Muscle layer of duodenum (tissue), 2 donors: ENCODE results near the gene SESN1.
A peak's percentile ranks its signal among the peaks of the same experiment; 100 is the strongest.
"Not testable (repeated sequence)": the region's sequence is repeated elsewhere in the genome, so short reads cannot be mapped to it uniquely, and the experiment has no call there.

ENCODE experiments used
- H3K27ac ChIP-seq: one replicate; pipeline ENCODE4 v1.7.0; 2013; ENCODE audit warnings: mild to moderate bottlenecking, low read length
- H3K27me3 ChIP-seq: one replicate; pipeline ENCODE4 v1.7.0; 2013; ENCODE audit warnings: low read depth, mild to moderate bottlenecking, control low read depth, low read length
- H3K36me3 ChIP-seq, 2 donors: one replicate each; pipeline ENCODE4 v1.7.0; 2013; ENCODE audit warnings: low read length in 2 of 2, control low read depth in 1 of 2, mild to moderate bottlenecking in 1 of 2; ENCODE audit not compliant: insufficient read depth in 2 of 2, control insufficient read depth in 1 of 2
- H3K4me1 ChIP-seq, 2 donors: one replicate each; pipeline ENCODE4 v1.7.0; 2013; ENCODE audit warnings: low read length in 2 of 2, mild to moderate bottlenecking in 2 of 2, control low read depth in 1 of 2, moderate library complexity in 1 of 2; ENCODE audit not compliant: insufficient read depth in 2 of 2, control insufficient read depth in 1 of 2
- H3K4me3 ChIP-seq, 2 donors: one replicate each; pipeline ENCODE4 v1.7.0; 2013; ENCODE audit warnings: low read length in 2 of 2, low read depth in 1 of 2, mild to moderate bottlenecking in 1 of 2
- H3K9me3 ChIP-seq, 2 donors: one replicate each; pipeline ENCODE4 v1.7.0; 2013; ENCODE audit warnings: low read length in 2 of 2, control low read depth in 1 of 2, mild to moderate bottlenecking in 1 of 2; ENCODE audit not compliant: control insufficient read depth in 1 of 2
- donor health status: healthy.

Gene SESN1

GRCh38 chr6:109095036-109095834, 589 bp upstream of the SESN1 start, which contains the start of gene CEP57L1:
CEP57L1 (plus strand) TSS chr6:109095507; CDS start chr6:109145222, 49,715 bp downstream.
- Histone ChIP-seq H3K36me3 (peaks cover 0 to 4% of the 10 kb centered on the region in 2 donors), H3K9me3 (no peaks in the 10 kb centered on the region), H3K4me1 (peaks cover 10 to 23% of the 10 kb centered on the region in 2 donors), H3K4me3 (peak within 1 kb of the TSS; percentile 84 to 92), H3K27me3 (no peaks in the 10 kb centered on the region), H3K27ac (peak within 1 kb of the TSS; percentile 99)

GRCh38 chr6:109093732-109094415, 772 bp downstream of the SESN1 start:
- Histone ChIP-seq H3K9me3 (no peaks in the 10 kb centered on the region), H3K4me1 (peaks cover 10 to 34% of the 10 kb centered on the region in 2 donors), H3K27me3 (no peaks in the 10 kb centered on the region), H3K4me3 (peak overlapping the region; percentile 84 to 90), H3K36me3 (peaks cover 0 to 4% of the 10 kb centered on the region in 2 donors), H3K27ac (peak overlapping the region; percentile 99)

- Histone ChIP-seq H3K4me1 (peaks cover 17 to 51% of the 10 kb centered on the region in 2 donors), H3K4me3 (peak overlapping the region; percentile 84 to 90), H3K9me3 (no peaks in the 10 kb centered on the region), H3K27ac (no peak overlapping the region), H3K27me3 (no peaks in the 10 kb centered on the region), H3K36me3 (peaks cover 0 to 4% of the 10 kb centered on the region in 2 donors)
Observed at GRCh38 chr6:109092074-109092473, 2.6 kb downstream of the SESN1 start.

- H3K4me3 ChIP-seq: peak overlapping the region; percentile 84 to 90
- H3K27ac ChIP-seq: no peak overlapping the region
- no peaks in the 10 kb centered on the region for H3K27me3 ChIP-seq
- peaks cover 0 to 4% of the 10 kb centered on the region in 2 donors for H3K36me3 ChIP-seq
- H3K4me1 ChIP-seq: peaks cover 17 to 51% of the 10 kb centered on the region in 2 donors
- no peaks in the 10 kb centered on the region for H3K9me3 ChIP-seq
Observed at GRCh38 chr6:109091314-109092024, 3.2 kb downstream of the SESN1 start.

- Histone ChIP-seq H3K4me1 (peaks cover 12 to 46% of the 10 kb centered on the region in 2 donors), H3K36me3 (no peaks in the 10 kb centered on the region), H3K27me3 (no peaks in the 10 kb centered on the region), H3K4me3 (no peak overlapping the region), H3K9me3 (no peaks in the 10 kb centered on the region), H3K27ac (no peak overlapping the region)
Observed at GRCh38 chr6:109088995-109089394, 5.7 kb downstream of the SESN1 start.

- Histone ChIP-seq H3K27me3 (no peaks in the 10 kb centered on the region), H3K4me3 (no peak overlapping the region), H3K9me3 (no peaks in the 10 kb centered on the region), H3K27ac (no peak overlapping the region), H3K36me3 (no peaks in the 10 kb centered on the region), H3K4me1 (peaks cover 12 to 49% of the 10 kb centered on the region in 2 donors)
Observed at GRCh38 chr6:109087661-109088264, 6.9 kb downstream of the SESN1 start.

- not testable (repeated sequence) for H3K9me3 ChIP-seq, H3K4me3 ChIP-seq, H3K36me3 ChIP-seq, H3K27ac ChIP-seq, H3K27me3 ChIP-seq
- H3K4me1 ChIP-seq: peaks cover 7 to 34% of the 10 kb centered on the region in 2 donors
Observed at GRCh38 chr6:109084146-109084545, 10.5 kb downstream of the SESN1 start.

GRCh38 chr6:109083657-109084056, 11.0 kb downstream of the SESN1 start:
- Histone ChIP-seq H3K9me3 (no peaks in the 10 kb centered on the region), H3K27me3 (no peaks in the 10 kb centered on the region), H3K36me3 (no peaks in the 10 kb centered on the region), H3K27ac (no peak overlapping the region), H3K4me3 (no peak overlapping the region), H3K4me1 (peaks cover 7 to 30% of the 10 kb centered on the region in 2 donors)

GRCh38 chr6:109082188-109082577, 12.5 kb downstream of the SESN1 start:
- no peaks in the 10 kb centered on the region for H3K27me3 ChIP-seq
- no peak overlapping the region for H3K27ac ChIP-seq
- H3K4me1 ChIP-seq: peaks cover 0 to 15% of the 10 kb centered on the region in 2 donors

GRCh38 chr6:109081516-109082187, 13.0 kb downstream of the SESN1 start:
- H3K27me3 ChIP-seq: no peaks in the 10 kb centered on the region
- no peak overlapping the region for H3K4me3 ChIP-seq
- H3K4me1 ChIP-seq: peaks cover 0 to 14% of the 10 kb centered on the region in 2 donors
- H3K9me3 ChIP-seq: no peaks in the 10 kb centered on the region
- no peaks in the 10 kb centered on the region for H3K36me3 ChIP-seq
- H3K27ac ChIP-seq: no peak overlapping the region

More at GRCh38 chr6:109082188-109082577, 12.5 kb downstream of the SESN1 start:
- Histone ChIP-seq H3K36me3 (no peaks in the 10 kb centered on the region), H3K9me3 (no peaks in the 10 kb centered on the region), H3K4me3 (no peak overlapping the region)
